ENCODE results near the gene EIPR1. TPM values are rescaled to one million over a fixed set of nuclear protein-coding genes. Genes with fewer than 3 reads are reported as not detected.
A peak's percentile ranks its signal among the peaks of the same experiment; 100 is the strongest.

Gene EIPR1
- total and polyA plus RNA-seq, 2 donors (not counting 1 experiment from before 2014, with no cell fraction given) = 22.3 to 23.9 TPM

- Histone ChIP-seq H3K4me3 (replicated peaks in 1 of 4; ENCODE audit: control extremely low read depth in 1 of 4, insufficient read depth in 1 of 4, low read depth in 3 of 4, low read length in 4 of 4) (no peak overlapping the region), H3K27me3 (ENCODE audit: control insufficient read depth, insufficient read depth, low read length) (no peaks in the 10 kb centered on the region), H2AFZ (ENCODE audit: low read length) (no peak overlapping the region), H3K9ac (ENCODE audit: insufficient read depth, low read length) (no peak overlapping the region), H3K4me2 (ENCODE audit: extremely low read depth, insufficient read depth, low read length) (no peak overlapping the region), H3K79me2 (ENCODE audit: control insufficient read depth, insufficient read depth, low read length) (no peaks in the 10 kb centered on the region), H3K9me3 (ENCODE audit: control insufficient read depth, insufficient read depth, low read depth, low read length) (no peaks in the 10 kb centered on the region), H3K27ac (ENCODE audit: insufficient read depth, low read length) (no peak overlapping the region), H3K36me3 (ENCODE audit: control insufficient read depth, insufficient read depth, low read length) (no peaks in the 10 kb centered on the region), H4K20me1 (ENCODE audit: control insufficient read depth, extremely low read depth, insufficient read depth, low read length) (no peaks in the 10 kb centered on the region), H3K4me1 (ENCODE audit: control insufficient read depth, extremely low read depth, insufficient read depth, low read length) (peaks cover 3% of the 10 kb centered on the region)
- TF ChIP-seq CTCF (conservative IDR thresholded peaks at IDR 0.05 in 1 of 2, IDR thresholded peaks at IDR 0.05 in 1 of 2; ENCODE audit: low read depth in 1 of 2, low read length in 2 of 2) = no peak
- TF ChIP-seq EZH2 (IDR thresholded peaks at IDR 0.05; ENCODE audit: low read length, missing control alignments) = no peak
- no peak for DNase-seq (ENCODE audit: low read depth in 2 of 2)
Observed at GRCh38 chr2:3163401-3163800, 214.2 kb downstream of the EIPR1 start.

DNA sequence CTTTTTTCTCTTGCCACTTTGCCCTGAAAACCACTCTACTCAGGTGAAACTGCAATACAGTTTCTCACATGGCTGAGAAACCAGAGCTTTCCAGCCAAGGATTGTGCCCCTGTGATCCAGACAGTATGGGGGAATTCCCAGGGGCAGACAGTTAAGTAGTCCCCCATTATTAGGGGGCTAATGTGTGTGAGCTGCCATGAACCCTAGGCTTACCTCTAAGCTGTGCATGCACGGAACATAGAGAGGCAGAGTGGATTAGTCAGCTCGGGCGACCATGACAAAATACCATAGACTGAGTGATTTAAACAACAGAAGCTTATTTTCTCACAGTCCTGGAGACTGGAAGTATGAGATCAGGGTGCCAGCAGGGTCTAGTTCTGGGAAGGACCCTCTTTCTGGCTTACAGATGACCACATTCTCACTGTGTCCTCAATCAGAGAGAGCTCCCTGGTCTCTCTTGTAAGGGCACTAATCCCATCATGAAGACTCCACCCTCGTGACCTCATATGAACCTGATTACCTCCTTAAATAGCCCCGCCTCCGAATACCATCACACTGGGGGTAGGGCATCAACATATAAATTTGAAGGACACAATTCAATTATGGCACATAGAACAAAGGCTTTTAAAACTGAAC is 215.1 kb downstream of the EIPR1 start:
- Histone ChIP-seq H3K36me3 (ENCODE audit: control insufficient read depth, insufficient read depth, low read length) (no peaks in the 10 kb centered on the region), H2AFZ (ENCODE audit: low read length) (no peak overlapping the region), H3K27ac (ENCODE audit: insufficient read depth, low read length) (no peak overlapping the region), H3K4me3 (replicated peaks in 1 of 4; ENCODE audit: control extremely low read depth in 1 of 4, insufficient read depth in 1 of 4, low read depth in 3 of 4, low read length in 4 of 4) (no peak overlapping the region), H3K4me1 (ENCODE audit: control insufficient read depth, extremely low read depth, insufficient read depth, low read length) (no peaks in the 10 kb centered on the region), H3K4me2 (ENCODE audit: extremely low read depth, insufficient read depth, low read length) (no peak overlapping the region), H3K9me3 (ENCODE audit: control insufficient read depth, insufficient read depth, low read depth, low read length) (no peaks in the 10 kb centered on the region), H4K20me1 (ENCODE audit: control insufficient read depth, extremely low read depth, insufficient read depth, low read length) (no peaks in the 10 kb centered on the region), H3K9ac (ENCODE audit: insufficient read depth, low read length) (no peak overlapping the region), H3K79me2 (ENCODE audit: control insufficient read depth, insufficient read depth, low read length) (no peaks in the 10 kb centered on the region), H3K27me3 (ENCODE audit: control insufficient read depth, insufficient read depth, low read length) (no peaks in the 10 kb centered on the region)
- DNase-seq (ENCODE audit: low read depth in 2 of 2) = no peak
- no peak for TF ChIP-seq EZH2 (IDR thresholded peaks at IDR 0.05; ENCODE audit: low read length, missing control alignments)
- TF ChIP-seq CTCF (conservative IDR thresholded peaks at IDR 0.05 in 1 of 2, IDR thresholded peaks at IDR 0.05 in 1 of 2; ENCODE audit: low read depth in 1 of 2, low read length in 2 of 2) = no peak

DNA sequence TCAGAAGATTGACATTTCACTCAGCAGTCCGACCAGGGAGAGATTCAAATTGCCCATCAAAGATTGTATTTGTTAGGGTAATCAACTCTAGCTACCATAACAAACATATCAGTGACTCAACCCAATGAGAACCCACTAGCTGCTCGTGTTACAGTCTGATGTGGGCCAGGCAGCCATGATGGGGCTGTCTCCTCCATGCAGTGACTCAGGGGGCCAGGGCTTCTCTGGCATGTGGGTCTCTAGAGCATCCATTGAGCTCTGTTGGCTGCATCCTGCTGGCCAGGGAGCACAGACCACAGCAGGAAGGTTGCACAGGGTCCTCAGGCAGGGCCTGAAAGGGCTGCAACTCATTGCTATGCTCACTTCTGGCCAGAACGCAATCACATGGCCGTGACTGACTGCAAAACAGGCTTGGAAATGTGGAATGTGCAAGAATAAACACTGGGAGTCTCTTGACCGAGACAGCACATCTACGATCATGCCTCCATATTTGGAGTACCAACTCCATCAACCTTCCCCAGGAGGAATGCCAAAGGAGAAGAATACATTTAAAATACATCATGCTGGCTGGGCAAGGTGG is 216.8 kb downstream of the EIPR1 start:
- no peaks in the 10 kb centered on the region for H3K27me3 ChIP-seq (ENCODE audit: control insufficient read depth, insufficient read depth, low read length)
- no peaks in the 10 kb centered on the region for H3K36me3 ChIP-seq (ENCODE audit: control insufficient read depth, insufficient read depth, low read length)
- no peak overlapping the region for H3K9ac ChIP-seq (ENCODE audit: insufficient read depth, low read length)
- DNase-seq (ENCODE audit: low read depth in 2 of 2) = peak; percentile 20 to 21
- H3K79me2 ChIP-seq (ENCODE audit: control insufficient read depth, insufficient read depth, low read length) = no peaks in the 10 kb centered on the region
- no peak overlapping the region for H3K27ac ChIP-seq (ENCODE audit: insufficient read depth, low read length)
- H3K9me3 ChIP-seq (ENCODE audit: control insufficient read depth, insufficient read depth, low read depth, low read length) = no peaks in the 10 kb centered on the region
- no peaks in the 10 kb centered on the region for H3K4me1 ChIP-seq (ENCODE audit: control insufficient read depth, extremely low read depth, insufficient read depth, low read length)
- no peak overlapping the region for H2AFZ ChIP-seq (ENCODE audit: low read length)
- TF ChIP-seq EZH2 (IDR thresholded peaks at IDR 0.05; ENCODE audit: low read length, missing control alignments) = no peak
- TF ChIP-seq CTCF (conservative IDR thresholded peaks at IDR 0.05 in 1 of 2, IDR thresholded peaks at IDR 0.05 in 1 of 2; ENCODE audit: low read depth in 1 of 2, low read length in 2 of 2) = no peak
- no peak overlapping the region for H3K4me3 ChIP-seq (replicated peaks in 1 of 4; ENCODE audit: control extremely low read depth in 1 of 4, insufficient read depth in 1 of 4, low read depth in 3 of 4, low read length in 4 of 4)
- H3K4me2 ChIP-seq (ENCODE audit: extremely low read depth, insufficient read depth, low read length) = no peak overlapping the region
- H4K20me1 ChIP-seq (ENCODE audit: control insufficient read depth, extremely low read depth, insufficient read depth, low read length) = no peaks in the 10 kb centered on the region
